NB4 (cell line): ENCODE results near the gene MAPRE2.

Experiments used
- CTCF ChIP-seq: IDR thresholded peaks from one replicate; pipeline ENCODE4 v1.5.1; 2012; ENCODE audit warnings: low read depth, low read length
- MYC ChIP-seq: IDR thresholded peaks from 2 replicates; pipeline ENCODE4 v1.6.1; 2011; ENCODE audit warnings: low read depth, low read length
- POLR2A ChIP-seq: IDR thresholded peaks from 2 replicates; pipeline ENCODE4 v1.6.1; 2011; ENCODE audit warnings: mild to moderate bottlenecking; ENCODE audit not compliant: insufficient read length; ENCODE audit errors: extremely low read depth

- TF ChIP-seq CTCF = no peak
- TF ChIP-seq POLR2A = no peak
- no peak for TF ChIP-seq MYC
Measured at GRCh38 chr18:35047697-35048292, 6.6 kb downstream of the MAPRE2 start.
